Loucy (cell line): ENCODE results near the gene YEATS4.

Source experiments
- H2AFZ ChIP-seq: fragments of 200-600 bp; sonication (generic); 2 replicates; pipeline ENCODE4 v1.6.0; 2016; ENCODE audit warnings: antibody characterized with exemption, mild to moderate bottlenecking, low read length, moderate library complexity
- H3F3A ChIP-seq: fragments of 200-600 bp; 2 replicates; pipeline ENCODE4 v1.6.0; 2016; ENCODE audit warnings: antibody characterized with exemption, low read depth, mild to moderate bottlenecking
- H3K27me3 ChIP-seq: fragments of 200-600 bp; sonication (generic); 2 replicates; pipeline ENCODE4 v1.6.1; 2014; ENCODE audit warnings: low read length, mild to moderate bottlenecking; ENCODE audit not compliant: insufficient read depth, poor library complexity, severe bottlenecking
- H3K36me3 ChIP-seq: fragments of 200-600 bp; sonication (generic); 2 replicates; pipeline ENCODE4 v1.6.1; 2016; ENCODE audit warnings: low read length; ENCODE audit not compliant: insufficient read depth
- H3K4me1 ChIP-seq: fragments of 200-600 bp; sonication (generic); 2 replicates; pipeline ENCODE4 v1.5.1; 2014; ENCODE audit warnings: low read length, mild to moderate bottlenecking; ENCODE audit not compliant: insufficient read depth, poor library complexity, severe bottlenecking
- H3K4me2 ChIP-seq: fragments of 200-600 bp; sonication (generic); 2 replicates; pipeline ENCODE4 v1.6.0; 2014; ENCODE audit warnings: antibody characterized with exemption, low read length, low read depth, mild to moderate bottlenecking; ENCODE audit not compliant: poor library complexity, severe bottlenecking
- H3K4me3 ChIP-seq: fragments of 200-600 bp; sonication (generic); 2 replicates; pipeline ENCODE4 v1.5.1; 2014; ENCODE audit warnings: low read length, mild to moderate bottlenecking, mixed read lengths; ENCODE audit not compliant: poor library complexity, severe bottlenecking
- H3K79me2 ChIP-seq: fragments of 200-600 bp; sonication (generic); 2 replicates; pipeline ENCODE4 v1.6.1; 2014; ENCODE audit warnings: low read length; ENCODE audit not compliant: insufficient read depth
- H3K9ac ChIP-seq: fragments of 200-600 bp; sonication (generic); 2 replicates; pipeline ENCODE4 v1.6.0; 2014; ENCODE audit warnings: mild to moderate bottlenecking, low read depth, low read length, moderate library complexity; ENCODE audit not compliant: poor library complexity, severe bottlenecking
- H3K9me2 ChIP-seq: fragments of 200-600 bp; sonication (generic); replicated peaks from 2 replicates; pipeline ENCODE4 v1.6.1; 2016; ENCODE audit warnings: low read depth, low read length, mixed read lengths
- H3K9me3 ChIP-seq: fragments of 200-600 bp; sonication (generic); 2 replicates; pipeline ENCODE4 v1.6.1; 2014; ENCODE audit warnings: mild to moderate bottlenecking, antibody characterized with exemption, low read length, low read depth; ENCODE audit not compliant: insufficient read depth
- H4K20me1 ChIP-seq: fragments of 200-600 bp; sonication (generic); 2 replicates; pipeline ENCODE4 v1.6.0; 2014; ENCODE audit warnings: antibody characterized with exemption, low read length, mild to moderate bottlenecking; ENCODE audit not compliant: insufficient read depth, poor library complexity, severe bottlenecking
- CTCF ChIP-seq: fragments of 200-600 bp; sonication (generic); conservative IDR thresholded peaks from 2 replicates; pipeline ENCODE4 v1.5.1; 2014; ENCODE audit warnings: mild to moderate bottlenecking, antibody characterized with exemption, low read length
- EZH2phosphoT487 ChIP-seq: fragments of 200-600 bp; IDR thresholded peaks from 2 replicates; pipeline ENCODE4 v1.6.1; 2018; ENCODE audit warnings: antibody characterized with exemption, mild to moderate bottlenecking, moderate library complexity, borderline replicate concordance

YEATS4 gene

GRCh38 chr12:69430942-69431590 lies 71.5 kb downstream of the YEATS4 start:
- Histone ChIP-seq H3F3A (no peaks in the 10 kb centered on the region), H3K9me3 (no peaks in the 10 kb centered on the region), H3K9ac (no peak overlapping the region), H3K4me3 (no peak overlapping the region), H3K4me2 (no peak overlapping the region), H4K20me1 (no peaks in the 10 kb centered on the region), H2AFZ (no peak overlapping the region), H3K27me3 (no peaks in the 10 kb centered on the region), H3K9me2 (no peaks in the 10 kb centered on the region), H3K4me1 (no peaks in the 10 kb centered on the region), H3K36me3 (no peaks in the 10 kb centered on the region), H3K79me2 (no peaks in the 10 kb centered on the region)
- TF ChIP-seq EZH2phosphoT487 (no peak), CTCF (no peak)

DNA sequence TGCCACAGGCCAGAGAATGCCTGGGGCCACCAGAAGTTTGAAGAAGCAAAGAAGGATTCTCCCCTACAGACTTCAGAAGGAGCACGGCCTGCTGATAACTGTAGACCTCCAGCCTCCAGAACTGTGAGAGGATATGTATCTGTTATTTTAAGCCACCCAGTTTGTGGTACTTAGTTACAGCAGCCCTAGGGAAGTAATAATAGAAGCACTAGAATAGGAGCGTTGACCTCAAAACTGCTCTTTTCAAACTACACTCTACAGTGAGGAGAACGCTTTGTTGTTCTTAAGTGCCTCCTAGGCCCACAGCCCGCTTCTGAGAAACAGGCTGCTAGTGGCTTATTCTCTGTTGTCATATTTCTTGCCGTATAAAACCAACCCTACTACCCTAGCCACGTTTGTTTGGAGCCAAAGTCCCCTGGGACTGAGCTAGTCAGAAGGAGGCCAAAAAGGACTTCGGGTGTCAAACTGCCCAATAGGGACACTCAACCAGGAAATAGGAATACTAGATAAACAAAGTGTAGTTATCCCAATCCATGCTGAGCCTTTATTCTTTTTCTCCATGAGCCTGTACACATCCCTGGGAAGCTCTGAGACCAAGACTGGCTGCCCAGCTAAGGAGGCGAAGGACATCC lies 72.2 kb downstream of the YEATS4 start:
- Histone ChIP-seq H2AFZ (no peak overlapping the region), H3K9me3 (no peaks in the 10 kb centered on the region)
- TF ChIP-seq CTCF (no peak), EZH2phosphoT487 (no peak)

GRCh38 chr12:69433653-69434052 lies 74.1 kb downstream of the YEATS4 start:
- H3K4me3 ChIP-seq, result no peak overlapping the region
- no peak overlapping the region for H2AFZ ChIP-seq
- TF ChIP-seq CTCF (no peak), EZH2phosphoT487 (no peak)
- no peaks in the 10 kb centered on the region for H3K79me2 ChIP-seq
- no peaks in the 10 kb centered on the region for H3K36me3 ChIP-seq
- no peaks in the 10 kb centered on the region for H3F3A ChIP-seq
- H3K4me2 ChIP-seq, result no peak overlapping the region
- no peaks in the 10 kb centered on the region for H3K27me3 ChIP-seq
- no peaks in the 10 kb centered on the region for H3K9me3 ChIP-seq
- H4K20me1 ChIP-seq, result no peaks in the 10 kb centered on the region
- H3K9me2 ChIP-seq, result no peaks in the 10 kb centered on the region
- no peaks in the 10 kb centered on the region for H3K4me1 ChIP-seq
- no peak overlapping the region for H3K9ac ChIP-seq

More for the DNA sequence above, 72.2 kb downstream of the YEATS4 start:
- Histone ChIP-seq H3K79me2 (no peaks in the 10 kb centered on the region), H3K9me2 (no peaks in the 10 kb centered on the region), H3K36me3 (no peaks in the 10 kb centered on the region), H3K9ac (no peak overlapping the region), H3F3A (no peaks in the 10 kb centered on the region), H4K20me1 (no peaks in the 10 kb centered on the region), H3K4me2 (no peak overlapping the region), H3K4me1 (no peaks in the 10 kb centered on the region), H3K27me3 (no peaks in the 10 kb centered on the region), H3K4me3 (no peak overlapping the region)
